Measurements from ENCODE around the gene USP24. TPM values are rescaled to one million over a fixed set of nuclear protein-coding genes. Genes with fewer than 3 reads are reported as not detected.

USP24 gene
- total and polyA plus RNA-seq, 2 donors (not counting 1 experiment from before 2014, with no cell fraction given) = 18.9 to 152 TPM

- Histone ChIP-seq H3K36me3 (replicated peaks in 1 of 2; ENCODE audit: control extremely low read depth in 1 of 2, control insufficient read depth in 1 of 2, extremely low read depth in 1 of 2, insufficient read depth in 2 of 2, low read length in 1 of 2) (peaks cover 11 to 73% of the 10 kb centered on the region in 2 experiments), H3K9me3 (ENCODE audit: control extremely low read depth in 1 of 3, control insufficient read depth in 2 of 3, insufficient read depth in 1 of 3, low read length in 2 of 3) (no peaks in the 10 kb centered on the region), H4K20me1 (ENCODE audit: control insufficient read depth, insufficient read depth, low read length, poor library complexity, severe bottlenecking) (no peaks in the 10 kb centered on the region), H3K4me2 (replicated peaks; ENCODE audit: low read depth, low read length, poor library complexity, severe bottlenecking) (no peak overlapping the region), H2AFZ (ENCODE audit: insufficient read depth, low read depth, low read length, poor library complexity, severe bottlenecking) (no peak overlapping the region), H3K9ac (ENCODE audit: low read length) (no peak overlapping the region), H3K79me2 (ENCODE audit: control insufficient read depth, insufficient read depth, low read length) (no peaks in the 10 kb centered on the region), H3K4me3 (ENCODE audit: control extremely low read depth in 1 of 5, extremely low read depth in 1 of 5, insufficient read depth in 1 of 5, low read depth in 2 of 5, low read length in 4 of 5) (no peak overlapping the region), H3K27me3 (replicated peaks in 1 of 4; ENCODE audit: control extremely low read depth in 1 of 4, control insufficient read depth in 3 of 4, insufficient read depth in 4 of 4, low read length in 3 of 4) (no peaks in the 10 kb centered on the region), H3K4me1 (ENCODE audit: control insufficient read depth in 2 of 2, insufficient read depth in 2 of 2, low read length in 2 of 2) (no peaks in the 10 kb centered on the region), H3K27ac (ENCODE audit: low read length in 2 of 2) (no peak overlapping the region)
- Mint-ChIP-seq H3K9me3 (ENCODE audit: insufficient read depth) (no peaks in the 10 kb centered on the region), H3K4me1 (peaks cover 3% of the 10 kb centered on the region), H3K27me3 (no peaks in the 10 kb centered on the region), H3K27ac (peak overlapping the region; percentile 32), H3K4me3 (no peak overlapping the region)
- CTCF ChIA-PET = interaction anchor here (2.9 kb wide), 1 partner anchor 113 kb away, joined by 23 read pairs; no protein-coding TSS in a partner anchor
- TF ChIP-seq EZH2 (IDR thresholded peaks at IDR 0.05; ENCODE audit: borderline replicate concordance, insufficient read depth, low read depth, low read length, poor library complexity, severe bottlenecking) = no peak
- POLR2A ChIA-PET = no interaction called here
- no CpG with 5 or more reads among the region's 2 CpGs for WGBS (ENCODE audit: insufficient coverage)
- DNase-seq (no peak), ATAC-seq (ENCODE audit: low read depth) (peak; percentile 21)
- intact Hi-C loops (cut with micrococcal nuclease) = loop anchor here (5.0 kb wide), 1 partner anchor 33 kb away; no protein-coding TSS in a partner anchor
Measured at GRCh38 chr1:55164906-55165305, 50.3 kb downstream of the USP24 start.

GRCh38 chr1:55159571-55159970 lies 55.6 kb downstream of the USP24 start:
- Mint-ChIP-seq H3K27me3 (no peaks in the 10 kb centered on the region), H3K4me3 (no peak overlapping the region), H3K9me3 (ENCODE audit: insufficient read depth) (no peaks in the 10 kb centered on the region), H3K27ac (no peak overlapping the region), H3K4me1 (no peaks in the 10 kb centered on the region)
- ChIA-PET POLR2A (no interaction called here), CTCF (interaction anchor here (3.0 kb wide), 1 partner anchor 118 kb away, joined by 21 read pairs; no protein-coding TSS in a partner anchor)
- intact Hi-C loops (cut with micrococcal nuclease) = no loop called here
- Histone ChIP-seq H3K27ac (ENCODE audit: low read length in 2 of 2) (peak overlapping the region in 1 of 2 donors; percentile 26), H3K27me3 (replicated peaks in 1 of 4; ENCODE audit: control extremely low read depth in 1 of 4, control insufficient read depth in 3 of 4, insufficient read depth in 4 of 4, low read length in 3 of 4) (no peaks in the 10 kb centered on the region), H3K9ac (ENCODE audit: low read length) (no peak overlapping the region), H3K79me2 (ENCODE audit: control insufficient read depth, insufficient read depth, low read length) (no peaks in the 10 kb centered on the region), H3K4me3 (ENCODE audit: control extremely low read depth in 1 of 5, extremely low read depth in 1 of 5, insufficient read depth in 1 of 5, low read depth in 2 of 5, low read length in 4 of 5) (no peak overlapping the region), H3K9me3 (ENCODE audit: control extremely low read depth in 1 of 3, control insufficient read depth in 2 of 3, insufficient read depth in 1 of 3, low read length in 2 of 3) (no peaks in the 10 kb centered on the region), H3K4me1 (ENCODE audit: control insufficient read depth in 2 of 2, insufficient read depth in 2 of 2, low read length in 2 of 2) (no peaks in the 10 kb centered on the region), H3K4me2 (replicated peaks; ENCODE audit: low read depth, low read length, poor library complexity, severe bottlenecking) (no peak overlapping the region), H4K20me1 (ENCODE audit: control insufficient read depth, insufficient read depth, low read length, poor library complexity, severe bottlenecking) (no peaks in the 10 kb centered on the region), H2AFZ (ENCODE audit: insufficient read depth, low read depth, low read length, poor library complexity, severe bottlenecking) (no peak overlapping the region), H3K36me3 (replicated peaks in 1 of 2; ENCODE audit: control extremely low read depth in 1 of 2, control insufficient read depth in 1 of 2, extremely low read depth in 1 of 2, insufficient read depth in 2 of 2, low read length in 1 of 2) (peaks cover 7 to 79% of the 10 kb centered on the region in 2 experiments)
- ATAC-seq (ENCODE audit: low read depth) (no peak), DNase-seq (no peak)
- no CpG with 5 or more reads among the region's 2 CpGs for WGBS (ENCODE audit: insufficient coverage)
- no peak for TF ChIP-seq EZH2 (IDR thresholded peaks at IDR 0.05; ENCODE audit: borderline replicate concordance, insufficient read depth, low read depth, low read length, poor library complexity, severe bottlenecking)
- TF ChIP-seq, protein P1, sequence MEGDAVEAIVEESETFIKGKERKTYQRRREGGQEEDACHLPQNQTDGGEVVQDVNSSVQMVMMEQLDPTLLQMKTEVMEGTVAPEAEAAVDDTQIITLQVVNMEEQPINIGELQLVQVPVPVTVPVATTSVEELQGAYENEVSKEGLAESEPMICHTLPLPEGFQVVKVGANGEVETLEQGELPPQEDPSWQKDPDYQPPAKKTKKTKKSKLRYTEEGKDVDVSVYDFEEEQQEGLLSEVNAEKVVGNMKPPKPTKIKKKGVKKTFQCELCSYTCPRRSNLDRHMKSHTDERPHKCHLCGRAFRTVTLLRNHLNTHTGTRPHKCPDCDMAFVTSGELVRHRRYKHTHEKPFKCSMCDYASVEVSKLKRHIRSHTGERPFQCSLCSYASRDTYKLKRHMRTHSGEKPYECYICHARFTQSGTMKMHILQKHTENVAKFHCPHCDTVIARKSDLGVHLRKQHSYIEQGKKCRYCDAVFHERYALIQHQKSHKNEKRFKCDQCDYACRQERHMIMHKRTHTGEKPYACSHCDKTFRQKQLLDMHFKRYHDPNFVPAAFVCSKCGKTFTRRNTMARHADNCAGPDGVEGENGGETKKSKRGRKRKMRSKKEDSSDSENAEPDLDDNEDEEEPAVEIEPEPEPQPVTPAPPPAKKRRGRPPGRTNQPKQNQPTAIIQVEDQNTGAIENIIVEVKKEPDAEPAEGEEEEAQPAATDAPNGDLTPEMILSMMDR (IDR thresholded peaks at IDR 0.05) = no peak

Data from B cell (primary cell).